Measurements from ENCODE around the gene PDCL3. TPM values are rescaled to one million over a fixed set of nuclear protein-coding genes. Genes with fewer than 3 reads are reported as not detected.

Gene PDCL3
- total and polyA plus RNA-seq, 2 experiments from 2014 or later = 28.1 to 72.4 TPM

- Histone ChIP-seq H3K4me1 (ENCODE audit: insufficient read depth) (no peaks in the 10 kb centered on the region), H3K36me3 (ENCODE audit: insufficient read depth) (no peaks in the 10 kb centered on the region), H3K27ac (ENCODE audit: low read depth) (no peak overlapping the region), H3K79me2 (replicated peaks; ENCODE audit: insufficient read depth) (no peaks in the 10 kb centered on the region), H3K9me2 (ENCODE audit: insufficient read depth) (no peaks in the 10 kb centered on the region), H2AFZ (no peak overlapping the region), H3F3A (replicated peaks; ENCODE audit: low read depth) (no peaks in the 10 kb centered on the region), H4K20me1 (replicated peaks; ENCODE audit: insufficient read depth) (no peaks in the 10 kb centered on the region), H3K27me3 (ENCODE audit: insufficient read depth) (no peaks in the 10 kb centered on the region), H3K4me3 (no peak overlapping the region), H3K4me2 (no peak overlapping the region)
- no peak for ATAC-seq
- Mint-ChIP-seq H3K27me3 (ENCODE audit: insufficient read depth, low read depth, poor library complexity) (peaks cover 2% of the 10 kb centered on the region), H3K27ac (no peak overlapping the region), H3K4me3 (no peak overlapping the region), H3K36me3 (ENCODE audit: low read depth) (no peaks in the 10 kb centered on the region), H3K9me3 (no peaks in the 10 kb centered on the region), H3K4me1 (no peaks in the 10 kb centered on the region)
- no peak for DNase-seq (ENCODE audit: low spot score)
- TF ChIP-seq CTCF (conservative IDR thresholded peaks at IDR 0.05; ENCODE audit: low read depth in 2 of 2) (no peak), ZNF114 (CRISPR knock-in tag; IDR thresholded peaks at IDR 0.05) (no peak), EZH2phosphoT487 (IDR thresholded peaks at IDR 0.05; ENCODE audit: unreplicated experiment) (no peak), STAT1 (IDR thresholded peaks at IDR 0.05; ENCODE audit: unreplicated experiment) (no peak), NANOG (IDR thresholded peaks at IDR 0.05; ENCODE audit: borderline replicate concordance) (no peak), ZNF462 (CRISPR knock-in tag; IDR thresholded peaks at IDR 0.05) (no peak), EZH2 (IDR thresholded peaks at IDR 0.05; ENCODE audit: low read depth, unreplicated experiment) (no peak), REST (IDR thresholded peaks at IDR 0.05; ENCODE audit: unreplicated experiment) (no peak), JUNB (IDR thresholded peaks at IDR 0.05; ENCODE audit: unreplicated experiment) (no peak), POLR2AphosphoS5 (IDR thresholded peaks at IDR 0.05; ENCODE audit: low read depth) (no peak), ZNF331 (CRISPR knock-in tag; IDR thresholded peaks at IDR 0.05; ENCODE audit: low read depth) (no peak), CREB1 (CRISPR knock-in tag; IDR thresholded peaks at IDR 0.05; ENCODE audit: low read depth) (no peak), ETS1 (IDR thresholded peaks at IDR 0.05) (no peak)
These were observed 25.4 kb downstream of the PDCL3 start for GRCh38 chr2:100588071-100588786.
